HG03457 (cell line): ENCODE measurements around the gene TARS2.
A peak's percentile ranks its signal among the peaks of the same experiment; 100 is the strongest.

ENCODE experiments used
- ATAC-seq: cut with Tn5 transposase; IDR thresholded peaks from one replicate; pipeline ENCODE4 v1.9.1; 2021; ENCODE audit warnings: moderate number of reproducible peaks; ENCODE audit not compliant: unreplicated experiment

Gene TARS2

DNA sequence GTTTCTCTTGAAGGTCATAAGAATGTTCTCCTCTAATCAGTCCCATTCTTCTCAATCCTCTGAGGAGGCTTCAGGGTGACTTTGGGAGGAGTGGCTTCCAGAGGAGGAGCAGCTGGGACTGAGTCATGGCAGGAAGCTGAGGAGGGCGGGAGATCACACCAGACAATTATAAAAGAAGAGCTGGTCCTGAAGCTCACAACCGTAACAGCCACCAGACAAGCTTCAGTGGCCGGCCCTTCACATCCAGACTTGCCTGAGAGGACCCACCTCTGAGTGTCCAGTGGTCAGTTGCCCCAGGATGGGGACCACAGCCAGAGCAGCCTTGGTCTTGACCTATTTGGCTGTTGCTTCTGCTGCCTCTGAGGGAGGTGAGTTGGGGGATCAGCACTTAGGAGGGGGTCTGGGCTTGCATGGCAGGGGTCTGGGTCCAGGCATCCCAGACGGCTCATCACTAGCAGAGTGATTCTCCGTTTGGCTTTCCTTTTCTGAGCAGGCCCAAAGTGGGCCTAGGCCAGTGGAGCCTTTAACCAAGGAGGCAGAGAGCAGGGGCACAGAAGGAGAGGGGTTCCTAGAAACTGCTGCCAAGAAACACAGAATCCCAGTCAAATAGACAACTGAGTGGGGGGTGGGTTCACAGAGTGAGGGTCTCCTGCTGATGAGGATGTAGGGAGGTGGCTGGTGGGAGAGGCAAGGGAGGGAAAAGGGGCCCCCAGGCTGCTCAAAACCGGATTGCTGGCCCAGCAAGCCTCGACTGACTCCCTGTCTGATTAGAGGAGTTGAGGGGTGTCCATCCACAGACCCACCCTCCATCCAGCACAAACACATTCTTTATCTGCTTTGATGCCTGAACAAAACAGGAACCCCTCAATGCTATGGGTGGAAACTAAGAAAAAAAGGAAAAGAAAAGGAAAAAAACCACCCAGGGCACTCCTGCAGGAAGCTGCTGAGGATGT, 21.0 kb downstream of the TARS2 start, which contains the start of gene ECM1:
Gene ECM1, plus strand, starts transcription at position 198 of the 953 bp plus-strand sequence. Its CDS starts 101 bp downstream, at position 299.
- ATAC-seq = no peak

DNA sequence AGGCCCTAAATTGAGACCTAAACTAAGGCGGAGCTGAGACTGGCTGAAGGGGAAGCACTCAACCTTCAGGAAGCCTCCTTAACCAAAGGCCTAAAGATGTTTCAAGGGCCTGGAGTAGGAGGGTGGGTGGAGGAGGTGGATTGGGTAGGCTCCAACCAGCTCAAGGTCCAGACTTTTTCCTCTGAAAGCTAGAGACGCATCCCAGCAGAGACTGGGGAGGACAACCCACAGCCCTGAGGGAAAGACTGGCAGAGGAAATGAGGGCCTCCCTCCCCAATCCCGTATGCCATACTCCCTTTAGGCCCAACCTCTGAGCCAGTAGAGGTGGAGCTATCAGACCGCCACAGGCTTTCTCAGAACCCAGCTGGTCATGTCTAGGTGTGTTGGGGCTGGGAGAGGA, 21.8 kb downstream of the TARS2 start:
- no peak for ATAC-seq

DNA sequence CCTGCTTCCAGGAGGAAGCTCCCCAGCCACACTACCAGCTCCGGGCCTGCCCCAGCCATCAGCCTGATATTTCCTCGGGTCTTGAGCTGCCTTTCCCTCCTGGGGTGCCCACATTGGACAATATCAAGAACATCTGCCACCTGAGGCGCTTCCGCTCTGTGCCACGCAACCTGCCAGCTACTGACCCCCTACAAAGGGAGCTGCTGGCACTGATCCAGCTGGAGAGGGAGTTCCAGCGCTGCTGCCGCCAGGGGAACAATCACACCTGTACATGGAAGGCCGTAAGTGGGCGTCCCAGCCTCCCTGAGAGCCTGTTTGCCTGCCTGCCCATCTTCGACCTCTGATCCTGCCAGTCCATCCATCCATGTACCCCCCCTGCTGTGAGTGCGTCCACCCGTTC, 24.3 kb downstream of the TARS2 start:
- no peak for ATAC-seq

DNA sequence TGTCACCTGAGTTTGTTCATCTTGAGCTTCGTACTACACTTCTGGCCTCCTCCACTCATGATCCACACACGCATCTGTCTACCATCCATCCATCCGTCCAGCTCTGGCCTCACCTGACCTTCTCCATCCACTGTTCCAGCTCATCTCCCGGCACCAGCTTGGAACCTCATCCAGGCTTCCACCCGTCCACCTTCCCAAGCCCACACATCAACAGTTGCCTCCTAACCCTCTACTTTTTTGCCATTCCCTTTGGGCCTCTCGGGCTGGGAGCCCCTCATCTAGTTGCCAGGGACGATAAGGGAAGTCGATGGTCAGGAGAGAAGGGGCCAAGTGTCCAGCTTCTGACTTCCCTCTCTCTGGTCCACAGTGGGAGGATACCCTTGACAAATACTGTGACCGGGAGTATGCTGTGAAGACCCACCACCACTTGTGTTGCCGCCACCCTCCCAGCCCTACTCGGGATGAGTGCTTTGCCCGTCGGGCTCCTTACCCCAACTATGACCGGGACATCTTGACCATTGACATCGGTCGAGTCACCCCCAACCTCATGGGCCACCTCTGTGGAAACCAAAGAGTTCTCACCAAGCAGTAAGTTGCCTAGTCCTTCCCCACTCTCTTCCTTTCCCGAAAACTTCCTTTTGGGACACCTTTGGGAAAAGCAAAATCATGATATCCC, 24.9 kb downstream of the TARS2 start:
- ATAC-seq = no peak

DNA sequence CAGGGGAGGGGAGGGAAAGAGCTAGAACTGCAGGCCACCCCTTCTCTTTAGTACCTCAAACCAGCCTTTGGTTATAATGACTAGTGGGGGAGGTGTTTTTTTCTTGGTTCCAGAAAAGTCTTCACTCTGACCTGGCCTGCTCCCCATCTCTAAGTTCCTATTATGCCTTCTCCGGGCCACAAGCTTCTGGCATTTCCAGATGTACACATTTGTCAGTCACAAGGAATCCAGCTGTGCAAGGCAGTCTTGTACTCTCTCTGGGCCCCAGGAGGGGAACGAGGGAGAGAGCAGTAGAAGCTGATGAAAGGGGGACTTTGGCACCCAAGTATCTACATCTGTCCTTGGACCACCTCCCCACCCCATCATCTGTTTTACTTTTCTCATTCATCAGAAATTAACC, 25.6 kb downstream of the TARS2 start:
- no peak for ATAC-seq

DNA sequence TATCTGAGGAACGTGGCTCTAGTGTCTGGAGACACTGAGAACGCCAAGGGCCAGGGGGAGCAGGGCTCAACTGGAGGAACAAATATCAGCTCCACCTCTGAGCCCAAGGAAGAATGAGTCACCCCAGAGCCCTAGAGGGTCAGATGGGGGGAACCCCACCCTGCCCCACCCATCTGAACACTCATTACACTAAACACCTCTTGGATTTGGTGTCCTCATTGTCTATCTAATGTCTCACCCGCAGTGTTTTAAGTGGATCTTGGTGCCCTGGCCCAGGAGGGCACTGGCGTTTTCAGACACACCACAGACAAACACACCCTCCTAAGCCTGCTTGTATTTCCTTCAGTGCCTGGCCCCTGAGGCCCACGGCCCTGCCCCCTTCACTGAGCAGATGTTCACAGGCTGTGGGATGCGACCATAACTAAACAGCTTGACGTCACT, 26.2 kb downstream of the TARS2 start:
- ATAC-seq = no peak

DNA sequence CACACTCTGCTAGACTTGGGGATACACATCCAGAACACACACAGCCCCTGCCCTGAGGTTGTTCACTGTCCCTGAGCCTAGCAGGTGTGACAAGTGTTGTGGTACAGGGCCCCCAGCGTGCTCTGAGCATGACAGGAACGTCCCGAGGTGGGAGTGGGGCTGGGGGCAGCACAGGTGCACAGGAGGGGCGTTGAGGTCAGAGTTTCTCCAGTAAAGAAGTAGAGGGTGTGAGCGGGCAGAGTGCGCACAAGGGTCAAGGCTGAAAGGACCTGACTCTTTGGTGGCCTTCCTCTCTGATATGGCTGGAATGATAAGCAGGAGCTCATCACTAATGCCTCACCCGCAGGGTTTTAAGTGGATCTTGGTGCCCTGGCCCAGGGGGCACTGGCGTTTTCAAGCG, 27.0 kb downstream of the TARS2 start:
- ATAC-seq = no peak

DNA sequence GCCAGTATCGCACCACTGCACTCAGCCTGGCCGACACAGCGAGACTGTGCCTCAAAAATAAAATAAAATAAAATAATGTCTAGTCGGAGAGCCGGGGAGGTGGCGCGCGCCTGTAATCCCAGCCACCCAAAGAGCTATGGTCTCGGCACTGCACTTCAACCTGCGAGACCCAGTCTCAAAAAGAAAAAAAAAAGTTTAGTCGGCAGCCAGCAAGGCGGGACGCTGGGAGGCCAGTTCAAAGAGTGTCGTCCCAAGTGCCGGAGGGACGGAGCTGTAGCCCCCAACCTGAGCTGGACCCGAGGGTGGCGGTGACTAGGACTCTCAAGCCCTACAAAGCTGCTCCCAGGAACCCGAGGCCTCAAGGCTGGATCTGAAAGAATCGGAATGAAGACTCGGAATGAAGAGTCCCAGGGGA, 27.7 kb downstream of the TARS2 start:
- ATAC-seq = no peak

DNA sequence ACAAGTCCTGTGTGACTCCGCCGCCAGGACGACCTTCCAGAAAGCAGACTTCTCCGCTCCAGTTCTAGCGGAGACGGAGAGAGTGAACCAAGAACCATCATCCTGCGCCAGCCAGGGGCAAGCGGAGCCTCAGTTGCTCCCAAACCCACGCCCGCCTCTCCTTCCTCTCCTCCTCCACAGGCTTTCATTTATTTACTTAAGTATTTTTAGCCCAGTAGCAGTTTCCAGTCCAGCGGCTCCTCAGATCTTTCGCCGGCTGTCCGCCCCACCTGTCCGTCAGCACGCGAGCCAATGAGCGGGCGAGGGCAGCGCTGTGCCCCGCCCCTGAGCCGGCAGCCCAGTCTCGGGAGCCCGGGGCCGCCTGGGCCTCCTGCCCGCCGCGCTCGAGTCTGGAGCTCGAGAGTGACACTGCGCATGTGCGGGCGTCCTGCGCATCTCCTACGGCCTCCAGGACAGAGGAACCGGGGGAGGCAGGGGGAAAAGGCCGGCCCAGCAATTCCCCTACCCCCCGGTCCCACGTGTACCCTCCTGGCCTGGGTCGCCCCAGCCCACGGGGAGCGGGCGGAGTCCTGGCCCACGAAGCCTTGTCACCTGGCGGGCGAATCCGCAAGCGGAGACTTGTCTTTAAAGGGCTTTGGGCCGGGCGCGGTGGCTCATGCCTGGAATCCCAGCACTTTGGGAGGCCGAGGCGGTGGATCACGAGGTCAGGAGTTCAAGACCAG, 28.3 kb downstream of the TARS2 start, which contains the start of gene FALEC:
Gene FALEC, plus strand, starts transcription at position 425 of the 722 bp plus-strand sequence.
- peak; percentile 83 for ATAC-seq

DNA sequence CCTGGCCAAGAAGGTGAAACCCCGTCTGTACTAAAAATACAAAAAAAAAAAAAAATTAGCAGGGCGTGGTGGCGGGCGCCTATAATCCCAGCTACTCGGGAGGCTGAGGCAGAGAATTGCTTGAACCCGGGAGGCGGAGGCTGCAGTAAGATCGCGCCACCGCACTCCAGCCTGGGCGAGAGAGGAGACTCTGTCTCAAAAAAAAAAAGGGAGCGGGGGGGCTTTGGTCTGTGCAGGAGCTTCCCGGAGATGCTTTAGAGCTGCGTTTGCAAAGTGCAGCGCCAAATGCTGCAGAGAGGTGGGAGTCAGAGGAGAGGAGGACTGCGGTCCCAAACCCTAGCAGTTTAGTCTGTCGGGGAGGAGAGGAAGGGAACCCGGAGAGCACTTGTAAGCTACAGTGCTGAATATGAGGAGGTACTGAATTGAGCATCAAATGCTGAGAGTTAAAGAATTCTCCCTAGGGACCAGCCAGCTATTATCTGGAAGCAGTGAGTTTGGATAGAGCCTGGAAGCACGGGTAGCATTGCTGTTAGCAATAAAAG, 28.9 kb downstream of the TARS2 start:
- ATAC-seq = no peak

DNA sequence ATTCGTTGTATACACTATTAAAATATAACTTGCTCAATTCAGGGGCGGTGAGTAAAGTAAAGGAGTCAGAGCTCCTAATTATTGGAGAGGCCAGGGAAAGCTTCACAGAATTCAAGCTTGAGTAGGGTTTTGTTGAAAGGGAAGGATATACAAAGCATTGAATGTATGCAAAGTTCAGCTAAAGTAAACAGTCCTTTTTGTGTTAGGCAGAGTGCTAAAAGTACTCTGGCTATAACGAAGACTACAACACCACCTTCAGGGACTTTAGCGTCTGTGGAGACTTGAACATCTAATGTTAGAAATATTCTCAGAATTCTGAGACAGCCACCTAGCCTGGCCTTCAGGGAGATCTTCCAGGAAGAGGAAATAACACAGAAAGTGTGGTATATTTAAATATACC, 29.4 kb downstream of the TARS2 start:
- no peak for ATAC-seq

DNA sequence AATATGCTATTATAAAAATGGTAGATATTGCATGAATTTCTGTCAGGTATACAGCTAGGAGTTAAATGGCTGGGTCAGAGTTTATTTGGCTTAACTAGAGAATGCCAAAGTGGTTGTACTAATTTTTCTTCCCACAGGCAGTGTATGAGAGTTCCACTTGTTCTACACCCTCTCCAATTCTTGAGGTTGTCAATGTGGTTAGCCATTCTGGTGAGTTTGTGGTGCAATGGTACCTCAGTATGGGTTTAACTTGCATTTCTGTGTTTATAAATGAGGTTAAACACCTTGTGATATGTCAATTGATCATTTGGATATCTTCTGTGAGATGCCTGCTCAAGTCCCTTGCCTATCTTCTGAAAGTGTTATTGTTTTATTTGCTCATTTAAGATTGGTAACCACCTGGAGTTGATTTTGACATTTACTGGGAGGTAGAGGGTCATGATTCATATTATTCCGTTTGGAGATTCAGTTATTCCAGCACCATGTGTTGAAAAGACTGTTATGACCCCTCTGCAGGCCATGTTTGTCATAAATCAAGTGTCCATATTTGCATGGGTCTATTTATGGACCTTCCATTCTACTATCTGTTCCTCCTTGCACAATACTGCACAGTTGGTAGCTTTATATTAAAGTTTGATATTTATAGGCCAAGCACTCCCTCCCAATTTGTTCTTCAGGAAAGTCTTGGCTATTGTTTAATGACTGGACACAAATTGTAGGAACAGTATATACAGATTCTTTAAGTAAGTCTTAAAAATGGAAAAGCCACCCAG, 34.2 kb downstream of the TARS2 start:
- ATAC-seq = no peak

DNA sequence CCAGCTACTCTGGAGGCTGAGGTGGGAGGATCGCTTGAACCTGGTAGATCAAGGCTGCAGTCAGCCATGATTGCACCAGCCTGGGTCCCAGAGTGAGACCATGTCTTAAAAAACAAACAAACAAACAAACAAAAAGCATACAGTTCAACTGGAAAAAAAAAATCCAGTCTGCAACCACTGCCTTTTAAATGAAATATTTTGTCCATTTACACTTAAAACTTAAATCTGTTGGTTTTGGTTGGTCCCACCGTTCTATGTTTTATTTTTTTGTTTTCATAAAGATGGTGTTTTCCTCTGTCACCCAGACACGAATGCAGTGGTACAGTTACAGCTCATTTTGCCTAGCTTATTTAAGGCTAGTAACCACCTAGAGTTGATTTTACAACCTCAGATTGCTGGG, 38.1 kb downstream of the TARS2 start:
- no peak for ATAC-seq

DNA sequence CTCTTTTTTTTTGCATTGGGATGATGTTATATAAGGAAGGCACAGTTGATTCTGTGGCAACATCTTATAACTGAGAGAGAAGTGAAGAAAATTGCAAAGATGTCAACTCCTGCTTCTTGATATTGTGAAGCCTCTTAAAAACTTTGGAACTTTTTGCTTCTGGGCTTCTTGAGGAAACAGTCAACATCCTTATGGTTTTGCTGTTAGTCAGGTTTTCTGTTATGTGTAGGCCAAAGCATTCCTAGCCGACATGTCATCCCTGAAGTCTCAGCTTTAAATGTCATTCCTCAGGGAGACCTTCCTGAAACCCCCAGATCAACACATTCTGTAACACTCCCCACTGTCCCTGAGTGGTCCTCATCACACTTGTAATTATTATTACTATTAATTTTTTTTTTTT, 41.0 kb downstream of the TARS2 start:
- no peak for ATAC-seq

DNA sequence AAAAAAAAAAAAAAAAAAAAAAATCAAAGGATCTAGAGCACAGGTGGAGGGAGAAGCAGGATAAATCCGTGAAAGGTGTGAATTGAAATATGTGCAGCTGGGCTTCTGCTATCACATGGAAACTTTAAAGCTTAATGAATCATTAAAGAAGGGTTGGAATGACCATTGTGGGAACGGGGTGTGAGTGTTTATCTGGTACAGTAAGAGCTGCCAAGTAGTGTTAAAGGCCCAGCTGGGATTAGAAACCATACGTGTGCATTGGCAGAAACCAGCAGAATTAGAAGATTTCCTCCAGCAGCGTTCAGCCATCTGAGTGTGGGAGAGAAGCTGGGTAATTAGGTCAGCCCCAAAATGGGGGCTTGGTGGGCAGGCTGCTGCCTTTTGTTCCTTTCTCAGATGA, 41.8 kb downstream of the TARS2 start:
- ATAC-seq = no peak

DNA sequence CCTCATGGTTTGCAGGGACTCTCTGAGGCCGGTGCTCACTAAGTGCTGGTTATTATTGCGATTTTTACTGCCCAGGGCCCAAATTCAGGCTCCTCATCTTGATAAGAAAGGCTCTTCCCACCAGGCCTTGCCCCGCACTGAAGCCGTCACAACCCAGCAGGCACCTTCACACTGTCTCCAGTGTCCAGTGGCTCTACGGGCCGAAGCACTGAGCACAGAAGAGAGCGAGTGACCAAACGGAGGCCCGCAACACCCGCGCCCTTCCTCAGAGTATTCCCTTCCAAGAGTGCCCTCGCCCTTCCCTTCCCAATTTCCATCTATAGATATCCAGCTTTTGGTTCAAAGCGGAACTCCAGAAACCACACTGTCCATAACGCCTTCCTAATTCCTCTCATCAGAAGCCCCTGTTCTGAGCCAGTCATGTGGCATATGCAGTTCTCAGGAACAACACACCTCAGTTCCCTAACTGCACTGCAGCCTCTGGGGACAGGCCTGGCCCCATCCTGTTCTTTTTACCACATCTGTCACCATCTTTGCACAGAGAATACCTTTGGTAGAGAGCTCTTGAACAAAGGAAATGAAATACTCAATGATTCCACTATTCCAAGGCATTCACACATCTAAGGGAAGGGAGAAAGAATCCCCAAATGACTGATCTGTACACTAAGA, 43.4 kb downstream of the TARS2 start:
- no peak for ATAC-seq

DNA sequence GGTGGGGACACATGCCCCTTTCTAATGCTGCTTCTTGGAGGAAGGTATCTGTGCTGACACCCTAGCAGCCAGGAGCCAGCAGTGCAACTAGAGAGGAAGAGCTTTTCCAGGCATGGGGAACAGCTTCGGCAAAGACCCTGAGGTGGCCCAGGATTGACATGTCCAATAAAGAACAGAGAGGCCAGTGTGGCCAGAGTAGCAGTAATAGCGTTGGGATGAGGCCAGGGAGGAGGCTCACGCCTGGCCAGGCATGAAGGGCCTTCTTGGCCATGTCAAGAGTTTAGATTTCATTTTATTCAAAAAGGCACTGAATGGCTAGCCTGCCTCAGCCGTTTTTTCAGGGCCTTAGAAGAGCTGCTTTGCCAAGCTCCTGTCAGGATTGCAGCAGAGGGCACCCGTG, 45.6 kb downstream of the TARS2 start:
- ATAC-seq = no peak

DNA sequence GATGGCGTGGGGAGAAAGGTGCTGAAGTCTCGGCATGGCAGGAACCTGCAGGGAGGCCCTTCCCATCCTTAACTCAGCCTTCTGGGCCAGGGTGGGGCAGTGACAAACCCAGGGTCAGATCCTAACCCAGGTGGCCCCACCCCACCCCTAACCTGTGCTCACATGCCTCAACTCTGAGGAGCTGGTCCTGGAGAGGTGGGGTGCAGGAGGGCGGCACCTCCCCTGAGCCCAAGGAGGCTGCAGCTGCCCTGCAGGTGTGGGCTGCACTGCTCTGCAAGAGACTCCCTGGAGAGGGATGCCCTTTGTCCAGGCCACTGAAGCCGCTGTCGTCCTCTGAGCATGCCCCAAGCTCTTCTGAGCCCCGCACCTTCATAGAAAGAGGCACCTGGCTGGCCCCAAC, 46.8 kb downstream of the TARS2 start:
- no peak for ATAC-seq

DNA sequence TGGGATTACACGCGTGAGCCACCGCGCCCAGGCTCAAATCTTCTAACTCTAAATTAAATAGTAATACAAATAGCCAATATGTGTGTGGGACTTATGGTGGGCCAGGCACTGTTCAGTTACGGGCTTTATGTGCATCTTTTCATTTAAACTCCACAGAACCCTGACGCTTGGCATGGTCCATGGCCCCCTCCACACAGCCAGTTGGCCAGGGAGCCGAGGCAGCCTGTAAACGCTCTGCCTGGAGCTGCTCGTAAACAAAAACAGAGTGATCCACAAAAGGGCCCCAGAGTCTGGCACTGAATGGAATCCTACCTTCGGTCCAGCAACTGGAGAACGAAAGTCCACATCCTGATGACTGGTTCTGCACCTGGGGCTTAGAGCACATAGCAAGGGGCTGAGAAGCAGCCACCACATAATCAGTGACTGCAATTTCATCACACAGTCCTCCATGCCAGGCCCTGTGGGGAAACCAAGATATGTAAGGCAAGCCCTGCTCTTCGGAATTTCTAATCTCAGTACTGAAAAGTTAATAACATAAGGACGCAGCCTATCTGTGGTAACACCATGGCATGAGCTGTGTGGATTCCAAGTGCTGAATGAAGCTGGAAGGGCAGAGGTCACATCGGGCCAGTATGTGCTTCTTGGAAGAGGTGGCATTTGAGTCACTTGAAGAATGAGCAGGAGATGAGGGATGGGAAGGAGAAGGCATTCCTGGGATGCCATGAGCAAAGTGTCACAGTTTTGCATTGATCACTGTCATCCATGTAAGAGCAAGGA, 48.5 kb downstream of the TARS2 start:
- ATAC-seq = no peak
